ENCODE results near the gene TIMP4. TPM values are rescaled to one million over a fixed set of nuclear protein-coding genes. Genes with fewer than 3 reads are reported as not detected.
A peak's percentile ranks its signal among the peaks of the same experiment; 100 is the strongest.

TIMP4 gene
- total RNA-seq, 1 donor from 2014 or later = not detected

GRCh38 chr3:12180631-12181030, 21.9 kb upstream of the TIMP4 start:
- H3K27ac Mint-ChIP-seq = no peak overlapping the region
- no peaks in the 10 kb centered on the region for H3K9me3 Mint-ChIP-seq (ENCODE audit: low read depth)
- DNase-seq (ENCODE audit: low spot score, unreplicated experiment) = no peak
- no peaks in the 10 kb centered on the region for H3K27me3 Mint-ChIP-seq
- no peaks in the 10 kb centered on the region for H3K36me3 Mint-ChIP-seq (ENCODE audit: insufficient read depth)
- H3K4me3 Mint-ChIP-seq (ENCODE audit: low read depth) = no peak overlapping the region
- TF ChIP-seq CTCF (IDR thresholded peaks at IDR 0.05; ENCODE audit: unreplicated experiment) = no peak
- H3K4me1 Mint-ChIP-seq (ENCODE audit: low read depth) = no peaks in the 10 kb centered on the region

GRCh38 chr3:12180218-12180617, 21.5 kb upstream of the TIMP4 start:
- H3K4me3 Mint-ChIP-seq (ENCODE audit: low read depth) = no peak overlapping the region
- no peaks in the 10 kb centered on the region for H3K4me1 Mint-ChIP-seq (ENCODE audit: low read depth)
- H3K9me3 Mint-ChIP-seq (ENCODE audit: low read depth) = no peaks in the 10 kb centered on the region
- H3K36me3 Mint-ChIP-seq (ENCODE audit: insufficient read depth) = no peaks in the 10 kb centered on the region
- no peak for TF ChIP-seq CTCF (IDR thresholded peaks at IDR 0.05; ENCODE audit: unreplicated experiment)
- DNase-seq (ENCODE audit: low spot score, unreplicated experiment) = no peak
- no peak overlapping the region for H3K27ac Mint-ChIP-seq
- no peaks in the 10 kb centered on the region for H3K27me3 Mint-ChIP-seq

GRCh38 chr3:12179441-12179840, 20.7 kb upstream of the TIMP4 start:
- TF ChIP-seq CTCF (IDR thresholded peaks at IDR 0.05; ENCODE audit: unreplicated experiment) = no peak
- no peak overlapping the region for H3K4me3 Mint-ChIP-seq (ENCODE audit: low read depth)
- H3K36me3 Mint-ChIP-seq (ENCODE audit: insufficient read depth) = no peaks in the 10 kb centered on the region
- H3K27me3 Mint-ChIP-seq = no peaks in the 10 kb centered on the region
- no peaks in the 10 kb centered on the region for H3K4me1 Mint-ChIP-seq (ENCODE audit: low read depth)
- no peak for DNase-seq (ENCODE audit: low spot score, unreplicated experiment)
- no peaks in the 10 kb centered on the region for H3K9me3 Mint-ChIP-seq (ENCODE audit: low read depth)
- H3K27ac Mint-ChIP-seq = no peak overlapping the region

GRCh38 chr3:12178091-12178820, 19.5 kb upstream of the TIMP4 start:
- peaks cover 6% of the 10 kb centered on the region for H3K9me3 Mint-ChIP-seq (ENCODE audit: low read depth)
- no peaks in the 10 kb centered on the region for H3K27me3 Mint-ChIP-seq
- no peak for TF ChIP-seq CTCF (IDR thresholded peaks at IDR 0.05; ENCODE audit: unreplicated experiment)
- no peak for DNase-seq (ENCODE audit: low spot score, unreplicated experiment)
- no peak overlapping the region for H3K4me3 Mint-ChIP-seq (ENCODE audit: low read depth)
- peak overlapping the region; percentile 54 for H3K27ac Mint-ChIP-seq
- H3K4me1 Mint-ChIP-seq (ENCODE audit: low read depth) = no peaks in the 10 kb centered on the region
- peaks cover 3% of the 10 kb centered on the region for H3K36me3 Mint-ChIP-seq (ENCODE audit: insufficient read depth)

- H3K27ac Mint-ChIP-seq = no peak overlapping the region
- no peak overlapping the region for H3K4me3 Mint-ChIP-seq (ENCODE audit: low read depth)
- H3K9me3 Mint-ChIP-seq (ENCODE audit: low read depth) = peaks cover 12% of the 10 kb centered on the region
- DNase-seq (ENCODE audit: low spot score, unreplicated experiment) = no peak
- TF ChIP-seq CTCF (IDR thresholded peaks at IDR 0.05; ENCODE audit: unreplicated experiment) = no peak
- H3K27me3 Mint-ChIP-seq = no peaks in the 10 kb centered on the region
- H3K4me1 Mint-ChIP-seq (ENCODE audit: low read depth) = no peaks in the 10 kb centered on the region
- peaks cover 5% of the 10 kb centered on the region for H3K36me3 Mint-ChIP-seq (ENCODE audit: insufficient read depth)
Measured at GRCh38 chr3:12177126-12177525, 18.4 kb upstream of the TIMP4 start.

Measured in progenitor cell of endocrine pancreas (in vitro differentiated cells).